GM23338 (cell line): ENCODE data around the gene OR4D2. TPM values are rescaled to one million over a fixed set of nuclear protein-coding genes. Genes with fewer than 3 reads are reported as not detected.

Experiments
- ATAC-seq: fragments of 200-7000 bp; cut with Tn5 transposase; 3 replicates; pipeline ENCODE4 v1.9.1; 2020
- DNase-seq: peaks from one replicate; pipeline ENCODE4 v3.0.0-alpha.2; 2015; ENCODE audit warnings: low spot score
- H2AFZ ChIP-seq: fragments of 200-600 bp; sonication (generic); 2 replicates; pipeline ENCODE4 v1.8.0; 2016; ENCODE audit warnings: antibody characterized with exemption, mild to moderate bottlenecking, moderate library complexity
- H3F3A ChIP-seq: fragments of 200-600 bp; sonication (generic); replicated peaks from 2 replicates; pipeline ENCODE4 v1.8.0; 2017; ENCODE audit warnings: antibody characterized with exemption, mixed run types, low read depth
- H3K27ac ChIP-seq: fragments of 200-600 bp; sonication (generic); 2 replicates; pipeline ENCODE4 v1.6.1; 2016; ENCODE audit warnings: low read depth
- H3K27me3 ChIP-seq: fragments of 200-600 bp; sonication (generic); 2 replicates; pipeline ENCODE4 v1.8.0; 2016; ENCODE audit warnings: mild to moderate bottlenecking, mixed run types, moderate library complexity; ENCODE audit not compliant: insufficient read depth
- H3K36me3 ChIP-seq: fragments of 200-600 bp; sonication (generic); 2 replicates; pipeline ENCODE4 v1.8.0; 2016; ENCODE audit warnings: mild to moderate bottlenecking; ENCODE audit not compliant: insufficient read depth
- H3K4me1 ChIP-seq: fragments of 200-600 bp; sonication (generic); 2 replicates; pipeline ENCODE4 v1.8.0; 2016; ENCODE audit warnings: mild to moderate bottlenecking, moderate library complexity; ENCODE audit not compliant: insufficient read depth
- H3K4me2 ChIP-seq: fragments of 200-600 bp; sonication (generic); 2 replicates; pipeline ENCODE4 v1.7.1; 2017; ENCODE audit warnings: mixed run types
- H3K4me3 ChIP-seq: fragments of 200-600 bp; sonication (generic); 2 replicates; pipeline ENCODE4 v1.6.1; 2016; ENCODE audit warnings: mixed run types
- H3K79me2 ChIP-seq: fragments of 200-600 bp; sonication (generic); replicated peaks from 2 replicates; pipeline ENCODE4 v1.8.0; 2017; ENCODE audit warnings: mild to moderate bottlenecking; ENCODE audit not compliant: insufficient read depth
- H3K9me2 ChIP-seq: fragments of 200-600 bp; sonication (generic); 2 replicates; pipeline ENCODE4 v1.8.0; 2017; ENCODE audit not compliant: insufficient read depth
- H4K20me1 ChIP-seq: fragments of 200-600 bp; sonication (generic); replicated peaks from 2 replicates; pipeline ENCODE4 v1.8.0; 2017; ENCODE audit warnings: mild to moderate bottlenecking; ENCODE audit not compliant: insufficient read depth
- H3K27ac Mint-ChIP-seq: 2 replicates; pipeline ENCODE4 v1.8.0; 2020; ENCODE audit warnings: inconsistent platforms, mild to moderate bottlenecking, moderate library complexity, mixed read lengths
- H3K27me3 Mint-ChIP-seq: 3 replicates; pipeline ENCODE4 v1.8.0; 2022; ENCODE audit warnings: low read depth, mild to moderate bottlenecking, moderate library complexity, mixed read lengths, inconsistent platforms; ENCODE audit not compliant: insufficient read depth, poor library complexity
- H3K36me3 Mint-ChIP-seq: 3 replicates; pipeline ENCODE4 v1.8.0; 2021; ENCODE audit warnings: low read depth, mild to moderate bottlenecking, inconsistent platforms, moderate library complexity, mixed read lengths
- H3K4me1 Mint-ChIP-seq: 3 replicates; pipeline ENCODE4 v1.8.0; 2020; ENCODE audit warnings: mild to moderate bottlenecking, inconsistent platforms, mixed read lengths
- H3K4me3 Mint-ChIP-seq: 3 replicates; pipeline ENCODE4 v1.8.0; 2021; ENCODE audit warnings: moderate library complexity, mild to moderate bottlenecking, inconsistent platforms, mixed read lengths
- H3K9me3 Mint-ChIP-seq: 3 replicates; pipeline ENCODE4 v1.8.0; 2020; ENCODE audit warnings: moderate library complexity, mild to moderate bottlenecking, inconsistent platforms, mixed read lengths
- CREB1 ChIP-seq: fragments of 250-450 bp; sonication (Bioruptor Pico); IDR thresholded peaks from 2 replicates; pipeline ENCODE4 v1.5.0; 2020; ENCODE audit warnings: low read depth, mild to moderate bottlenecking, moderate library complexity
- CTCF ChIP-seq, 2 experiments: fragments of 200-600 bp in 1 of 2; sonication (generic) in 1 of 2; conservative IDR thresholded peaks; 2 replicates each; pipeline versions ENCODE4 v1.5.1 to v1.6.1; 2016 to 2017; ENCODE audit warnings: antibody characterized with exemption in 2 of 2, low read depth in 2 of 2, mild to moderate bottlenecking in 2 of 2, moderate library complexity in 1 of 2
- ETS1 ChIP-seq: IDR thresholded peaks from 2 replicates; pipeline ENCODE4 v1.6.1; 2016; ENCODE audit warnings: antibody characterized with exemption
- EZH2 ChIP-seq: fragments of 200-600 bp; sonication (generic); IDR thresholded peaks from one replicate; pipeline ENCODE4 v1.8.0; 2017; ENCODE audit warnings: antibody characterized with exemption, mild to moderate bottlenecking, low read depth; ENCODE audit not compliant: unreplicated experiment
- EZH2phosphoT487 ChIP-seq: fragments of 200-600 bp; sonication (generic); IDR thresholded peaks from one replicate; pipeline ENCODE4 v1.8.1; 2018; ENCODE audit warnings: antibody characterized with exemption; ENCODE audit not compliant: unreplicated experiment
- JUNB ChIP-seq: IDR thresholded peaks from one replicate; pipeline ENCODE4 v1.6.1; 2016; ENCODE audit warnings: antibody characterized with exemption; ENCODE audit not compliant: unreplicated experiment
- NANOG ChIP-seq: IDR thresholded peaks from 2 replicates; pipeline ENCODE4 v1.6.1; 2016; ENCODE audit warnings: antibody characterized with exemption, borderline replicate concordance
- POLR2AphosphoS5 ChIP-seq: IDR thresholded peaks from 2 replicates; pipeline ENCODE4 v1.6.1; 2016; ENCODE audit warnings: antibody characterized with exemption, low read depth
- STAT1 ChIP-seq: IDR thresholded peaks from one replicate; pipeline ENCODE4 v1.6.1; 2016; ENCODE audit warnings: antibody characterized with exemption; ENCODE audit not compliant: unreplicated experiment
- ZNF114 ChIP-seq: fragments of 250-450 bp; sonication (Bioruptor Pico); IDR thresholded peaks from 2 replicates; pipeline ENCODE4 v1.5.0; 2020; ENCODE audit warnings: mild to moderate bottlenecking, moderate library complexity
- ZNF331 ChIP-seq: fragments of 250-450 bp; sonication (Bioruptor Pico); IDR thresholded peaks from 2 replicates; pipeline ENCODE4 v1.5.0; 2020; ENCODE audit warnings: low read depth, mild to moderate bottlenecking, moderate library complexity
- polyA plus RNA-seq: library from polyadenylated mRNA; unstranded; fragments of >200 nt; fragmentation: Nextera tagmentation; extraction: Ambion mirVana; gene quantifications from 2 replicates; pipeline ENCODE4 v1.2.1, GENCODE V29; 2016
- total RNA-seq: library from RNA; depleted of rRNA; stranded (reverse); fragments of >200 nt; shearing (Covaris generic); gene quantifications from 2 replicates; pipeline ENCODE4 v1.2.3, GENCODE V29; 2014
- TF ChIP-seq, protein P1 (sequence below): fragments of 250-450 bp; sonication (Bioruptor Pico); IDR thresholded peaks from 2 replicates; pipeline ENCODE4 v1.5.0; 2020; ENCODE audit warnings: mild to moderate bottlenecking, moderate library complexity
- TF ChIP-seq, protein P2 (sequence below): IDR thresholded peaks from one replicate; pipeline ENCODE4 v1.6.1; 2018; ENCODE audit warnings: antibody characterized with exemption; ENCODE audit not compliant: unreplicated experiment

Gene OR4D2
- total and polyA plus RNA-seq, 2 experiments from 2014 or later = not detected

DNA sequence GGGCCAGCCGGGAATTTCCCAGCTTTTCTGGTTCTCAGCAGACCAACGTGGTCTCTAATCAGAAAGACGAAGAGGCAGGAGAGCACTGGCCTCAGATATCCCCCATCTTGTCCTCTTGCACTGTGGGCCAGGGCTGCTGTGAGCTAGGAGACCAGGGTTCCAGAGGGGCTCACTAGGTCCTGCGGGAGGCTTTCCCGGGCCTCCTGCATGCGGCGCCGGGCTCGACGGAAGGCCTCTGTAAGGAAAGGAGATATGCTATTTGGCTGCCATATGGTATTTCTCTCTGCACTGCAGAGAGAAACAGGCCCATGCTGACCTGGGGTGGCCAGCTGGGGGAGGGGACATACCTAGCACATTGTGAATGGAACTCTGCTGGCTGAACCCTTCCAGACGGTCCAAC is 39.2 kb downstream of the OR4D2 start:
- peaks cover 4% of the 10 kb centered on the region for H3K27me3 Mint-ChIP-seq
- Histone ChIP-seq H2AFZ (no peak overlapping the region), H3F3A (no peaks in the 10 kb centered on the region), H3K27ac (no peak overlapping the region), H4K20me1 (no peaks in the 10 kb centered on the region; the same call in 1 of the 2 replicates), H3K36me3 (no peaks in the 10 kb centered on the region), H3K79me2 (no peaks in the 10 kb centered on the region), H3K4me2 (no peak overlapping the region), H3K9me2 (no peaks in the 10 kb centered on the region), H3K4me3 (no peak overlapping the region), H3K4me1 (no peaks in the 10 kb centered on the region), H3K27me3 (no peaks in the 10 kb centered on the region)
- no peaks in the 10 kb centered on the region for H3K9me3 Mint-ChIP-seq
- H3K36me3 Mint-ChIP-seq = peaks cover 14% of the 10 kb centered on the region
- H3K4me1 Mint-ChIP-seq = no peaks in the 10 kb centered on the region
- no peak for ATAC-seq
- DNase-seq = no peak
- TF ChIP-seq STAT1 = no peak
- TF ChIP-seq NANOG = no peak
- no peak for TF ChIP-seq ZNF331 (CRISPR knock-in tag)
- no peak for TF ChIP-seq ETS1
- no peak for TF ChIP-seq EZH2phosphoT487
- no peak for TF ChIP-seq ZNF114 (CRISPR knock-in tag)
- TF ChIP-seq CTCF (conservative IDR thresholded peaks at IDR 0.05; ENCODE audit: low read depth in 2 of 2) = no peak
- TF ChIP-seq, protein P1, sequence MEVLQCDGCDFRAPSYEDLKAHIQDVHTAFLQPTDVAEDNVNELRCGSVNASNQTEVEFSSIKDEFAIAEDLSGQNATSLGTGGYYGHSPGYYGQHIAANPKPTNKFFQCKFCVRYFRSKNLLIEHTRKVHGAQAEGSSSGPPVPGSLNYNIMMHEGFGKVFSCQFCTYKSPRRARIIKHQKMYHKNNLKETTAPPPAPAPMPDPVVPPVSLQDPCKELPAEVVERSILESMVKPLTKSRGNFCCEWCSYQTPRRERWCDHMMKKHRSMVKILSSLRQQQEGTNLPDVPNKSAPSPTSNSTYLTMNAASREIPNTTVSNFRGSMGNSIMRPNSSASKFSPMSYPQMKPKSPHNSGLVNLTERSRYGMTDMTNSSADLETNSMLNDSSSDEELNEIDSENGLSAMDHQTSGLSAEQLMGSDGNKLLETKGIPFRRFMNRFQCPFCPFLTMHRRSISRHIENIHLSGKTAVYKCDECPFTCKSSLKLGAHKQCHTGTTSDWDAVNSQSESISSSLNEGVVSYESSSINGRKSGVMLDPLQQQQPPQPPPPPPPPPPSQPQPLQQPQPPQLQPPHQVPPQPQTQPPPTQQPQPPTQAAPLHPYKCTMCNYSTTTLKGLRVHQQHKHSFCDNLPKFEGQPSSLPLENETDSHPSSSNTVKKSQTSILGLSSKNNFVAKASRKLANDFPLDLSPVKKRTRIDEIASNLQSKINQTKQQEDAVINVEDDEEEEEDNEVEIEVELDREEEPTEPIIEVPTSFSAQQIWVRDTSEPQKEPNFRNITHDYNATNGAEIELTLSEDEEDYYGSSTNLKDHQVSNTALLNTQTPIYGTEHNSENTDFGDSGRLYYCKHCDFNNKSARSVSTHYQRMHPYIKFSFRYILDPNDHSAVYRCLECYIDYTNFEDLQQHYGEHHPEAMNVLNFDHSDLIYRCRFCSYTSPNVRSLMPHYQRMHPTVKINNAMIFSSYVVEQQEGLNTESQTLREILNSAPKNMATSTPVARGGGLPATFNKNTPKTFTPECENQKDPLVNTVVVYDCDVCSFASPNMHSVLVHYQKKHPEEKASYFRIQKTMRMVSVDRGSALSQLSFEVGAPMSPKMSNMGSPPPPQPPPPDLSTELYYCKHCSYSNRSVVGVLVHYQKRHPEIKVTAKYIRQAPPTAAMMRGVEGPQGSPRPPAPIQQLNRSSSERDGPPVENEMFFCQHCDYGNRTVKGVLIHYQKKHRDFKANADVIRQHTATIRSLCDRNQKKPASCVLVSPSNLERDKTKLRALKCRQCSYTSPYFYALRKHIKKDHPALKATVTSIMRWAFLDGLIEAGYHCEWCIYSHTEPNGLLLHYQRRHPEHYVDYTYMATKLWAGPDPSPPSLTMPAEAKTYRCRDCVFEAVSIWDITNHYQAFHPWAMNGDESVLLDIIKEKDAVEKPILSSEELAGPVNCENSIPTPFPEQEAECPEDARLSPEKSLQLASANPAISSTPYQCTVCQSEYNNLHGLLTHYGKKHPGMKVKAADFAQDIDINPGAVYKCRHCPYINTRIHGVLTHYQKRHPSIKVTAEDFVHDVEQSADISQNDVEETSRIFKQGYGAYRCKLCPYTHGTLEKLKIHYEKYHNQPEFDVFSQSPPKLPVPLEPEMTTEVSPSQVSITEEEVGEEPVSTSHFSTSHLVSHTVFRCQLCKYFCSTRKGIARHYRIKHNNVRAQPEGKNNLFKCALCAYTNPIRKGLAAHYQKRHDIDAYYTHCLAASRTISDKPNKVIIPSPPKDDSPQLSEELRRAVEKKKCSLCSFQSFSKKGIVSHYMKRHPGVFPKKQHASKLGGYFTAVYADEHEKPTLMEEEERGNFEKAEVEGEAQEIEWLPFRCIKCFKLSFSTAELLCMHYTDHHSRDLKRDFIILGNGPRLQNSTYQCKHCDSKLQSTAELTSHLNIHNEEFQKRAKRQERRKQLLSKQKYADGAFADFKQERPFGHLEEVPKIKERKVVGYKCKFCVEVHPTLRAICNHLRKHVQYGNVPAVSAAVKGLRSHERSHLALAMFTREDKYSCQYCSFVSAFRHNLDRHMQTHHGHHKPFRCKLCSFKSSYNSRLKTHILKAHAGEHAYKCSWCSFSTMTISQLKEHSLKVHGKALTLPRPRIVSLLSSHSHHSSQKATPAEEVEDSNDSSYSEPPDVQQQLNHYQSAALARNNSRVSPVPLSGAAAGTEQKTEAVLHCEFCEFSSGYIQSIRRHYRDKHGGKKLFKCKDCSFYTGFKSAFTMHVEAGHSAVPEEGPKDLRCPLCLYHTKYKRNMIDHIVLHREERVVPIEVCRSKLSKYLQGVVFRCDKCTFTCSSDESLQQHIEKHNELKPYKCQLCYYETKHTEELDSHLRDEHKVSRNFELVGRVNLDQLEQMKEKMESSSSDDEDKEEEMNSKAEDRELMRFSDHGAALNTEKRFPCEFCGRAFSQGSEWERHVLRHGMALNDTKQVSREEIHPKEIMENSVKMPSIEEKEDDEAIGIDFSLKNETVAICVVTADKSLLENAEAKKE (CRISPR knock-in tag) = no peak
- TF ChIP-seq POLR2AphosphoS5 = no peak
- TF ChIP-seq EZH2 = no peak
- TF ChIP-seq JUNB = no peak
- no peak for TF ChIP-seq CREB1 (CRISPR knock-in tag)
- TF ChIP-seq, protein P2, sequence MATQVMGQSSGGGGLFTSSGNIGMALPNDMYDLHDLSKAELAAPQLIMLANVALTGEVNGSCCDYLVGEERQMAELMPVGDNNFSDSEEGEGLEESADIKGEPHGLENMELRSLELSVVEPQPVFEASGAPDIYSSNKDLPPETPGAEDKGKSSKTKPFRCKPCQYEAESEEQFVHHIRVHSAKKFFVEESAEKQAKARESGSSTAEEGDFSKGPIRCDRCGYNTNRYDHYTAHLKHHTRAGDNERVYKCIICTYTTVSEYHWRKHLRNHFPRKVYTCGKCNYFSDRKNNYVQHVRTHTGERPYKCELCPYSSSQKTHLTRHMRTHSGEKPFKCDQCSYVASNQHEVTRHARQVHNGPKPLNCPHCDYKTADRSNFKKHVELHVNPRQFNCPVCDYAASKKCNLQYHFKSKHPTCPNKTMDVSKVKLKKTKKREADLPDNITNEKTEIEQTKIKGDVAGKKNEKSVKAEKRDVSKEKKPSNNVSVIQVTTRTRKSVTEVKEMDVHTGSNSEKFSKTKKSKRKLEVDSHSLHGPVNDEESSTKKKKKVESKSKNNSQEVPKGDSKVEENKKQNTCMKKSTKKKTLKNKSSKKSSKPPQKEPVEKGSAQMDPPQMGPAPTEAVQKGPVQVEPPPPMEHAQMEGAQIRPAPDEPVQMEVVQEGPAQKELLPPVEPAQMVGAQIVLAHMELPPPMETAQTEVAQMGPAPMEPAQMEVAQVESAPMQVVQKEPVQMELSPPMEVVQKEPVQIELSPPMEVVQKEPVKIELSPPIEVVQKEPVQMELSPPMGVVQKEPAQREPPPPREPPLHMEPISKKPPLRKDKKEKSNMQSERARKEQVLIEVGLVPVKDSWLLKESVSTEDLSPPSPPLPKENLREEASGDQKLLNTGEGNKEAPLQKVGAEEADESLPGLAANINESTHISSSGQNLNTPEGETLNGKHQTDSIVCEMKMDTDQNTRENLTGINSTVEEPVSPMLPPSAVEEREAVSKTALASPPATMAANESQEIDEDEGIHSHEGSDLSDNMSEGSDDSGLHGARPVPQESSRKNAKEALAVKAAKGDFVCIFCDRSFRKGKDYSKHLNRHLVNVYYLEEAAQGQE = no peak
- no peak overlapping the region for H3K4me3 Mint-ChIP-seq
- H3K27ac Mint-ChIP-seq = no peak overlapping the region
